K562 (cell line): ENCODE results near the gene GADD45B. TPM values are rescaled to one million over a fixed set of nuclear protein-coding genes. Genes with fewer than 3 reads are reported as not detected.

ENCODE experiments used
- BACH1 ChIP-seq: fragments of 200-800 bp; sonication (Bioruptor generic); IDR thresholded peaks from 2 replicates; pipeline ENCODE4 v1.6.1; 2016; ENCODE audit warnings: missing genetic modification characterization, missing compliant biosample characterization
- CHCHD3 ChIP-seq: fragments of 250-450 bp; sonication (Bioruptor Pico); IDR thresholded peaks from 2 replicates; pipeline ENCODE4 v2.1.2; 2022; ENCODE audit warnings: mild to moderate bottlenecking
- COPS2 ChIP-seq: fragments of 450-650 bp; conservative IDR thresholded peaks from 2 replicates; pipeline ENCODE4 v1.6.1; 2016; ENCODE audit warnings: mild to moderate bottlenecking, moderate library complexity
- HNRNPH1 ChIP-seq: fragments of 200-400 bp; formaldehyde crosslinking; optimal IDR thresholded peaks from 2 replicates; pipeline ENCODE3; 2017; ENCODE audit warnings: low read depth, mild to moderate bottlenecking, low read length, moderate library complexity
- PHF8 ChIP-seq: fragments of 200-600 bp; sonication (generic); IDR thresholded peaks from 2 replicates; pipeline ENCODE4 v1.6.1; 2012; ENCODE audit warnings: mixed run types, mild to moderate bottlenecking, inconsistent platforms, low read length, moderate library complexity, borderline replicate concordance
- RBM17 ChIP-seq: fragments of 200-400 bp; formaldehyde crosslinking; IDR thresholded peaks from 2 replicates; pipeline ENCODE4 v1.6.1; 2017; ENCODE audit warnings: low read depth, mild to moderate bottlenecking, low read length, borderline replicate concordance
- RERE ChIP-seq: sonication (generic); formaldehyde crosslinking; IDR thresholded peaks from 2 replicates; pipeline ENCODE4 v1.8.0; 2023; ENCODE audit warnings: missing genetic modification reagents, mild to moderate bottlenecking, borderline replicate concordance
- STAT5B ChIP-seq: fragments of 250-450 bp; sonication (Bioruptor Pico); IDR thresholded peaks from 2 replicates; pipeline ENCODE4 v1.8.0; 2021; ENCODE audit warnings: mild to moderate bottlenecking, inconsistent platforms
- TAF1 ChIP-seq: IDR thresholded peaks from 2 replicates; pipeline ENCODE4 v1.6.1; 2011; ENCODE audit warnings: mild to moderate bottlenecking, low read length, moderate library complexity; ENCODE audit not compliant: insufficient read depth, control insufficient read depth, severe bottlenecking; ENCODE audit errors: extremely low read depth
- WHSC1 ChIP-seq: IDR thresholded peaks from one replicate; pipeline ENCODE4 v1.6.1; 2012; ENCODE audit warnings: low read length, control low read depth, inconsistent platforms
- ZFX ChIP-seq: sonication (generic); formaldehyde crosslinking; IDR thresholded peaks from 2 replicates; pipeline ENCODE4 v1.8.0; 2022; ENCODE audit warnings: mild to moderate bottlenecking, missing genetic modification reagents, moderate library complexity
- ZNF121 ChIP-seq: sonication (generic); formaldehyde crosslinking; conservative IDR thresholded peaks from 2 replicates; pipeline ENCODE4 v1.8.0; 2022; ENCODE audit warnings: missing genetic modification reagents
- ZNF324 ChIP-seq: fragments of 250-450 bp; sonication (Bioruptor Pico); IDR thresholded peaks from 2 replicates; pipeline ENCODE4 v1.4.0; 2020; ENCODE audit warnings: mild to moderate bottlenecking
- polyA plus RNA-seq, 8 experiments: library from polyadenylated mRNA; depleted of rRNA in 4 of 8; stranded (reverse) in 5 of 8; unstranded in 3 of 8; fragments of >200 nt; fragmentation: Nextera tagmentation in 2 of 8; fragmentation: Illumina TruSeq in 1 of 8; extraction: Ambion mirVana in 2 of 8; extraction: Trizol in 1 of 8; gene quantifications; 2 replicates each; pipeline versions ENCODE4 v1.2.1 to v1.2.3, GENCODE V29; 2011 to 2014; ENCODE audit warnings: inconsistent platforms in 1 of 8, missing spikeins in 1 of 8
- total RNA-seq, 7 experiments: library from RNA; depleted of rRNA in 6 of 7; stranded (reverse); fragments of >200 nt in 6 of 7; fragmentation: Illumina TruSeq in 2 of 7; extraction: Trizol in 2 of 7; gene quantifications; 2 replicates each; pipeline versions ENCODE4 v1.2.1 to v1.2.3, GENCODE V29; 2011 to 2021; ENCODE audit warnings: low replicate concordance in 1 of 7
- TF ChIP-seq, protein P1 (sequence below): fragments of 250-450 bp; sonication (Bioruptor Pico); IDR thresholded peaks from 2 replicates; pipeline ENCODE4 v1.8.0; 2022; ENCODE audit warnings: inconsistent platforms, mild to moderate bottlenecking, moderate library complexity, borderline replicate concordance
- TF ChIP-seq, protein P2 (sequence below): IDR thresholded peaks from 2 replicates; pipeline ENCODE4 v1.6.1; 2016; ENCODE audit warnings: missing genetic modification characterization, missing compliant biosample characterization
- TF ChIP-seq, protein P3 (sequence below): IDR thresholded peaks from 2 replicates; pipeline ENCODE4 v1.6.1; 2011; ENCODE audit warnings: borderline replicate concordance, low read depth, mild to moderate bottlenecking, moderate library complexity, low read length; ENCODE audit not compliant: insufficient read depth, poor library complexity, severe bottlenecking

Gene GADD45B
- total and polyA plus RNA-seq, 9 of the 15 experiments (the other 6 are each of a cell fraction or from before 2014, with no cell fraction given): 0.06 to 4.1 (median 2.1) TPM

DNA sequence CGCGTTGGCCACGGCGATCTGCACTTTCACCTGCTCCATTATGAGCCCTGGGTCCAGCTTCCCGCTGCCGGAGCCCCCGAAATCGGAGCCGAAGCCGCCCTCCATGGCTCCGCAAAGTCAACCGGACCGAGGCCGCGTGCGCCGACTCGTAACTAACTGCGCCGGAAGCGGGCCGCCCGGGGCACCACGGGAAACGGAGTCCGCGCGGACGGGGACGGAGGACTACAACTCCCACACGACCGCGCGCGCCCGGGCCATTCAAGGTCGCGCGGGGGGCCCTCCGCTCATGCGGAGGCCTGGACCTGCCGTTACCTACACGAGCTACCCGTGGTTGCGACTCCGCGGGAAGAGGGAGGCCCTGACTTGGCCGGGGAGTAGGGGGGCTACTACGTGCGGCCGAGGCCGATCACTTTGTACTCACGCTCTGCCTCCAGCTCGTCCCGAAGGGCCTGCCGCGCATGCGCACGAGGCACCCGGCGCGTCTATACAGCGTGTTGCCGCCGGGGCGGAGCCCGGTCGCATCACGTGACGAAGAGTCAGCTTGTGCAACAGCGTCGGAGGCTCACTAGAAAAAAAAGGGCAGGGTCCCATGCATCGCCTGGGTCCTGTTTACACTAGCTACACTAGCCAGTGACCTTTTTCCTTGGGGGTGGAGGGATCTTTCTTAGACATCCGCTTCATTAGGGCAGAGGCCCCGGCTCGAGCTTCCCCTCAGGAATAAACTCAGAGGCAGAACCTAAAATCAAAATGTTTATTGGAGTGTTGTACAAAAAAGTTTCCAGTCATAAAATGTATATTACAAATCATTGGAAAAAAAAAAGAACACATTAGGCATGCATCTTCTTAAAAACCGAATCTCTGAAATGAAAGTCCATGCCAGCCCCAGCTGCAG, 48.3 kb upstream of the GADD45B start, which contains the start of gene TIMM13 (continued):
- TF ChIP-seq RERE (CRISPR knock-in tag) (no peak), BACH1 (tag) (no peak), WHSC1 (no peak), CHCHD3 (CRISPR knock-in tag) (no peak), ZFX (CRISPR knock-in tag) (peak; percentile 99), TAF1 (peak; percentile 60), COPS2 (no peak), HNRNPH1 (no peak), ZNF324 (CRISPR knock-in tag) (no peak), RBM17 (no peak), ZNF121 (CRISPR knock-in tag) (no peak), PHF8 (peak; percentile 91), STAT5B (CRISPR knock-in tag) (no peak)
- TF ChIP-seq, protein P1, sequence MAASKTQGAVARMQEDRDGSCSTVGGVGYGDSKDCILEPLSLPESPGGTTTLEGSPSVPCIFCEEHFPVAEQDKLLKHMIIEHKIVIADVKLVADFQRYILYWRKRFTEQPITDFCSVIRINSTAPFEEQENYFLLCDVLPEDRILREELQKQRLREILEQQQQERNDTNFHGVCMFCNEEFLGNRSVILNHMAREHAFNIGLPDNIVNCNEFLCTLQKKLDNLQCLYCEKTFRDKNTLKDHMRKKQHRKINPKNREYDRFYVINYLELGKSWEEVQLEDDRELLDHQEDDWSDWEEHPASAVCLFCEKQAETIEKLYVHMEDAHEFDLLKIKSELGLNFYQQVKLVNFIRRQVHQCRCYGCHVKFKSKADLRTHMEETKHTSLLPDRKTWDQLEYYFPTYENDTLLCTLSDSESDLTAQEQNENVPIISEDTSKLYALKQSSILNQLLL: no peak
- TF ChIP-seq, protein P2, sequence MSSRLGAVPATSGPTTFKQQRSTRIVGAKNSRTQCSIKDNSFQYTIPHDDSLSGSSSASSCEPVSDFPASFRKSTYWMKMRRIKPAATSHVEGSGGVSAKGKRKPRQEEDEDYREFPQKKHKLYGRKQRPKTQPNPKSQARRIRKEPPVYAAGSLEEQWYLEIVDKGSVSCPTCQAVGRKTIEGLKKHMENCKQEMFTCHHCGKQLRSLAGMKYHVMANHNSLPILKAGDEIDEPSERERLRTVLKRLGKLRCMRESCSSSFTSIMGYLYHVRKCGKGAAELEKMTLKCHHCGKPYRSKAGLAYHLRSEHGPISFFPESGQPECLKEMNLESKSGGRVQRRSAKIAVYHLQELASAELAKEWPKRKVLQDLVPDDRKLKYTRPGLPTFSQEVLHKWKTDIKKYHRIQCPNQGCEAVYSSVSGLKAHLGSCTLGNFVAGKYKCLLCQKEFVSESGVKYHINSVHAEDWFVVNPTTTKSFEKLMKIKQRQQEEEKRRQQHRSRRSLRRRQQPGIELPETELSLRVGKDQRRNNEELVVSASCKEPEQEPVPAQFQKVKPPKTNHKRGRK: no peak
- TF ChIP-seq, protein P3, sequence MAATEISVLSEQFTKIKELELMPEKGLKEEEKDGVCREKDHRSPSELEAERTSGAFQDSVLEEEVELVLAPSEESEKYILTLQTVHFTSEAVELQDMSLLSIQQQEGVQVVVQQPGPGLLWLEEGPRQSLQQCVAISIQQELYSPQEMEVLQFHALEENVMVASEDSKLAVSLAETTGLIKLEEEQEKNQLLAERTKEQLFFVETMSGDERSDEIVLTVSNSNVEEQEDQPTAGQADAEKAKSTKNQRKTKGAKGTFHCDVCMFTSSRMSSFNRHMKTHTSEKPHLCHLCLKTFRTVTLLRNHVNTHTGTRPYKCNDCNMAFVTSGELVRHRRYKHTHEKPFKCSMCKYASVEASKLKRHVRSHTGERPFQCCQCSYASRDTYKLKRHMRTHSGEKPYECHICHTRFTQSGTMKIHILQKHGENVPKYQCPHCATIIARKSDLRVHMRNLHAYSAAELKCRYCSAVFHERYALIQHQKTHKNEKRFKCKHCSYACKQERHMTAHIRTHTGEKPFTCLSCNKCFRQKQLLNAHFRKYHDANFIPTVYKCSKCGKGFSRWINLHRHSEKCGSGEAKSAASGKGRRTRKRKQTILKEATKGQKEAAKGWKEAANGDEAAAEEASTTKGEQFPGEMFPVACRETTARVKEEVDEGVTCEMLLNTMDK: no peak
